SW 1271 (cell line): ENCODE data around the gene LRRC61.

Experiments used
- DNase-seq, 2 experiments: peaks; one replicate each; lab custom pipeline; 2025; lab: John Stamatoyannopoulos, UW

Gene LRRC61

GRCh38 chr7:150371131-150371995, 48.2 kb downstream of the LRRC61 start:
- DNase-seq = no peak

- no peak for DNase-seq
These were observed 48.8 kb downstream of the LRRC61 start for GRCh38 chr7:150371996-150372270.

GRCh38 chr7:150372271-150373048, 49.3 kb downstream of the LRRC61 start:
- no peak for DNase-seq

GRCh38 chr7:150373049-150373801, 50.1 kb downstream of the LRRC61 start:
- no peak for DNase-seq

- DNase-seq = no peak
These were observed 50.9 kb downstream of the LRRC61 start for GRCh38 chr7:150374026-150374425.

- DNase-seq = no peak
These were observed 51.3 kb downstream of the LRRC61 start for GRCh38 chr7:150374472-150374871.

- DNase-seq = no peak
These were observed 52.7 kb downstream of the LRRC61 start for GRCh38 chr7:150375662-150376521.

GRCh38 chr7:150376560-150376959, 53.4 kb downstream of the LRRC61 start:
- no peak for DNase-seq

GRCh38 chr7:150377196-150377595, 54.0 kb downstream of the LRRC61 start:
- DNase-seq = no peak

- no peak for DNase-seq
These were observed 54.5 kb downstream of the LRRC61 start for GRCh38 chr7:150377635-150378034.

- peak in 1 of 2 experiments; percentile 50 for DNase-seq
These were observed 55.1 kb downstream of the LRRC61 start for GRCh38 chr7:150378115-150378852.

GRCh38 chr7:150378853-150379440, 55.8 kb downstream of the LRRC61 start, which contains the start of gene ZNF775:
TSS of gene ZNF775 (plus strand) at chr7:150379330. CDS start at chr7:150388471, 9,141 bp downstream.
- DNase-seq = peak; percentile 79 to 87

GRCh38 chr7:150379441-150380379, 56.6 kb downstream of the LRRC61 start:
- peak in 1 of 2 experiments; percentile 26 for DNase-seq

GRCh38 chr7:150380463-150380862, 57.3 kb downstream of the LRRC61 start:
- DNase-seq = no peak

- DNase-seq = no peak
These were observed 57.9 kb downstream of the LRRC61 start for GRCh38 chr7:150381096-150381495.

GRCh38 chr7:150381785-150382122, 58.6 kb downstream of the LRRC61 start:
- no peak for DNase-seq

GRCh38 chr7:150382123-150382843, 59.1 kb downstream of the LRRC61 start:
- DNase-seq = no peak

- no peak for DNase-seq
These were observed 59.7 kb downstream of the LRRC61 start for GRCh38 chr7:150382844-150383225.
